NB4 (cell line): ENCODE measurements around the gene SLC16A3.

ENCODE experiments used
- POLR2A ChIP-seq: IDR thresholded peaks from 2 replicates; pipeline ENCODE4 v1.6.1; 2011; ENCODE audit warnings: mild to moderate bottlenecking; ENCODE audit not compliant: insufficient read length; ENCODE audit errors: extremely low read depth
- TF ChIP-seq, protein P1 (sequence below): IDR thresholded peaks from one replicate; pipeline ENCODE4 v1.5.1; 2012; ENCODE audit warnings: low read depth, low read length
- TF ChIP-seq, protein P2 (sequence below): IDR thresholded peaks from 2 replicates; pipeline ENCODE4 v1.6.1; 2011; ENCODE audit warnings: low read depth, low read length

DNA sequence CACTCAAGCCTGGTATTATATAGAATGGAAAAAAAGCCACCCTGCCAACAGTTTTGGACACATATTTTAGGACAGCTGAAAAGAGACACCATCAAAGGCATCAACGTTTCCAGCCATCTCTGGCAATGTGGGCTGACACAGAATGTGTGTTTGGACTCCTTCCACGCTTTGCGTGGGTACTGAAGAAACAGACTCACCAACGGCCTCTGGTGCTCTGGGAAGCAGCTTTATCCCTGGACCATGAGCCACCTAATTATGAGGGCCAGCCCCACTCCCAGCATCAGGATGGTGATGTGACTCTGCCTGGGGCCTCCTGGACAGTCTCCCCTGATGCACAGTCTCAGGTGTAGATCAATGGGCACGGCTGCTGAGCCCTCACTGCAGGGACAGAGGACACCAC lies 44.1 kb upstream of the SLC16A3 start:
- TF ChIP-seq, protein P1, sequence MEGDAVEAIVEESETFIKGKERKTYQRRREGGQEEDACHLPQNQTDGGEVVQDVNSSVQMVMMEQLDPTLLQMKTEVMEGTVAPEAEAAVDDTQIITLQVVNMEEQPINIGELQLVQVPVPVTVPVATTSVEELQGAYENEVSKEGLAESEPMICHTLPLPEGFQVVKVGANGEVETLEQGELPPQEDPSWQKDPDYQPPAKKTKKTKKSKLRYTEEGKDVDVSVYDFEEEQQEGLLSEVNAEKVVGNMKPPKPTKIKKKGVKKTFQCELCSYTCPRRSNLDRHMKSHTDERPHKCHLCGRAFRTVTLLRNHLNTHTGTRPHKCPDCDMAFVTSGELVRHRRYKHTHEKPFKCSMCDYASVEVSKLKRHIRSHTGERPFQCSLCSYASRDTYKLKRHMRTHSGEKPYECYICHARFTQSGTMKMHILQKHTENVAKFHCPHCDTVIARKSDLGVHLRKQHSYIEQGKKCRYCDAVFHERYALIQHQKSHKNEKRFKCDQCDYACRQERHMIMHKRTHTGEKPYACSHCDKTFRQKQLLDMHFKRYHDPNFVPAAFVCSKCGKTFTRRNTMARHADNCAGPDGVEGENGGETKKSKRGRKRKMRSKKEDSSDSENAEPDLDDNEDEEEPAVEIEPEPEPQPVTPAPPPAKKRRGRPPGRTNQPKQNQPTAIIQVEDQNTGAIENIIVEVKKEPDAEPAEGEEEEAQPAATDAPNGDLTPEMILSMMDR, result no peak
- no peak for TF ChIP-seq POLR2A
- TF ChIP-seq, protein P2, sequence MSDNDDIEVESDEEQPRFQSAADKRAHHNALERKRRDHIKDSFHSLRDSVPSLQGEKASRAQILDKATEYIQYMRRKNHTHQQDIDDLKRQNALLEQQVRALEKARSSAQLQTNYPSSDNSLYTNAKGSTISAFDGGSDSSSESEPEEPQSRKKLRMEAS, result no peak
